Activated T-helper 1 cell treated with Interleukin-2 at 50 U/mL for 16 hours (primary cell): ENCODE results near the gene GPR183.
"Not testable (repeated sequence)": the region's sequence is repeated elsewhere in the genome, so short reads cannot be mapped to it uniquely, and the experiment has no call there.

Experiments used
- DNase-seq: peaks from one replicate; pipeline ENCODE4 v3.0.0-alpha.2; 2020; ENCODE audit warnings: low read depth

Gene GPR183

GRCh38 chr13:99268822-99269221, 38.4 kb downstream of the GPR183 start:
- no peak for DNase-seq

DNA sequence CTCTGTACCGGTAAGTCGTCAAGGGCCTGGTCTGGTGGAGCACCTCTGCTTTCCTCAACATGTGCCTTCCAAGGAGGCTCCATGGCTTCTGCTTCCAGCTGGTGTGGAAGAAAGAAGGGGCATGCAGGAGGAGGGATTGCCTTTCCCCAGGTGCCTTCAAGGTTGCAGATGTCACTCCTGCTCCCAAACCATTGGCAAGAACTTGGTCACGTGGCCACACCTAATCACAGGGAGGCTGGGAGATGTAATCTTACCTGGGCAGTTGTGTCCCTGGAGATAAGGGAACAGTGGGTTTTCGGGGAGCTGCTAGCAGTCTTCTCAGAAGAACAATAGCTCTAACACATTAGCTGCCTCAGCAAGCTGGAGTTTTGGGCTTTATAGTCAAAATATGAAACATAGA, 39.3 kb downstream of the GPR183 start:
- DNase-seq: no peak

- DNase-seq: no peak
Observed at GRCh38 chr13:99266827-99267226, 40.4 kb downstream of the GPR183 start.

- DNase-seq: no peak
Observed at GRCh38 chr13:99265821-99266426, 41.3 kb downstream of the GPR183 start.

DNA sequence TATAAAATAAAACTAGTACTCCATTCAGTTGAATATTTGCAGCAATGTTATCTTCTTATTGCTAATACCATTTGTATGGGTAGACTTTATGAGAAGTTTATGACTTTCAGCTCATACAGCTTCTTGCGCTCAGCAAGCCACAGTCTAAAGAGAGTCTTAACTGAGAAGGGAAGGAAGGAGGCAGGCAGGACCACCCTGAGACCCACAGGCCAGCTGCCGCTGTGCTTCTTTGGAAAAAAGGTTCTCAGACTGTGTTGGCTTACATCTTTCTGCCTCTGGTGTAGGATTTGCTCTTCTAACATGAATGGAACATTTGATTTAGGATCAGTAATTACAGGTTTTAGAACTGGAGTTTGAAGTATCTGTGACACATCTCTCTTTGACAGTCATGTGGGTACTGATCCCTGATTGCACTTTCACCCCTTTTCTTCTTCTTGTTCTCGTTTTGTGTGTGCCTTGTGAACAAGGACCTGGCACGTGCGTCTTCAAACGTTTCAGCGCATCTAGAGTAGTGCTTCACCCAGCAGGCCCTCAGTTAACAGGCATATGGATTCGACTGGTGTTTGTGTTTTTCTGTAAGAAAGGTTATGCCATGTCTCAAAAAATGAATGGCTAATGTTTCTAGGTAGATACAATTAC, 41.9 kb downstream of the GPR183 start:
- DNase-seq: no peak

- no peak for DNase-seq
Observed at GRCh38 chr13:99264051-99264450, 43.1 kb downstream of the GPR183 start.

DNA sequence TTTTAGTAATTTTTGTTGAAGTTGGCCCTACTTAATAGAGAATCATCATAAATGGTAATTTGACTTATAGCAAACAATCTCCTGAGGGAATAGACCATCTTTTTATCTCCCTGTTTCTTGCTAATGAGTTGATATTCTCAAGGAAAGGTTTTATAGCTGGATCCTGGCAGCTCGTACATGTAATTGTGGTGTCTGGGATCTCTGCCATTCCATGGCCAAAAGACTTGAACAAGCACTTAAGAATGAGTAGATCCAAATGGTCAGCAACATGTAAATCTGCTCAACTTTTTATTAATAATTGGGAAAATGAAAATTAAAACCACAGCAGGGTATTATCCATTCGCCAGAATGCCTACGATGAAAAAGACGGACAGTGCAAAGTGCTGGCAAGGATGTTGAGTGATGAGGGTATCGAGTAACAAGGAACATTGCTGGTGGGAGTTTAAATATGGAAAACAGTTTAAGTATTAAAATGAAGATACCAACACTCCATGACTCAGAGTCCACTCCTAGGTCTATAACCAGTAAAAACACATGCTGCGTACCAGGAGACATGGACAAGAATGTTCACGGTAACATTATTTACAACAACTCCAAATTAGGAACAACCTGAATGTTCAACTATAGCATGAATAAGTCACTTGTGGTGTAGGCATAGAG, 43.9 kb downstream of the GPR183 start:
- DNase-seq: no peak

DNA sequence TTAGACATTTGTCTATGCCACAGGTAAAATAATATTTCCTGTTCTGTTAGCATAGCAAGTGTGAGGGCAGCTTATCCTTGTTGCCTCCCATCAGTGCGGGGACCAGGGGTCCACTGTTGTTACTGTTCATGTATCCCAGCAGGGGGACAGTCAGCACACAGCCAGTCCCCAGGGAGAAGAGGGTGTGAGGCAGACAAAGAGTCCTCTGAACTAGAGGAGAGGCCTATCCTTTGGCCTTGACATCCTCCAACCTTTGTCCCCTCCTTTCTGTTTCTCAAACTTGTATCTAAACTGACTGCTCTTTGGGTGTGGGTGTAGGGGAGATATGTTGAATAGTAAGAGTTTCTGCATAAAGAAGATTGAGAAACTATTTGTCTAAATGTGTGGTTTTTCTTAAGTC, 46.1 kb downstream of the GPR183 start:
- DNase-seq: no peak

- DNase-seq: no peak
Observed at GRCh38 chr13:99260216-99260615, 47.0 kb downstream of the GPR183 start.

GRCh38 chr13:99258946-99259345, 48.3 kb downstream of the GPR183 start:
- DNase-seq: no peak

DNA sequence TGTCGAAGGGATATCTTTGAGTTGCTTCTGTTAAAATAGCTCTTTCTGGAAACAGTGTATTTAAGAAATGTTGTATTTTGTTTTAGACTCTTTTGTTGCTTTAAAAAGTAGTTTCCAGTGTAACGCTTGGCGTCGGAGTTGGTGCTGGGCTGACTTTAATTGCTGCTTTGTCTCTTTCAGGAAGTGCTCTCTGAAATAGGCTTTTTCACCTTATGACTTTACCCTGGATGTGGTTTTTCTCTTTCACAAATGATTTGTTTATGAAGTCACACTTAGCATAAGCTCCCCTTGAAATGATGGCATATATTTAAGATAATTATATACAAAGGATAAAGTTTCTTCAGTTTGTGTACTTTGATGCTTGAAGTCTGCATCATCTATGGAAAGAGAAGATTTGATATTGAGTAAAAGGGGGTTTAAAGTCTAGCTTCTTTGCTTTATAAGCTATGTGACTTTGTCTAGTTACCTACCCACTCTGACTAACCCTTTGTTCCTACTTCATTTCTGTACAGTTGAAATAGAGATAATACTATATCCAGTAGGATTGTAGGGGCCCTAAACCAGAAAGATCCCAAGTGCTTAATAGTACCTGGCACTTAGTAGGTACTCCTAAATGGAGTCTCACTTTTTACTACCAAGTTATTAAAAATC, 48.9 kb downstream of the GPR183 start, which contains the start of gene GPR18:
Gene GPR18, minus strand, starts transcription at position 170 of the 651 bp plus-strand sequence. CDS start 2,507 bp downstream, outside the sequence.
- no peak for DNase-seq

GRCh38 chr13:99257291-99257690, 49.9 kb downstream of the GPR183 start:
- DNase-seq: no peak

DNA sequence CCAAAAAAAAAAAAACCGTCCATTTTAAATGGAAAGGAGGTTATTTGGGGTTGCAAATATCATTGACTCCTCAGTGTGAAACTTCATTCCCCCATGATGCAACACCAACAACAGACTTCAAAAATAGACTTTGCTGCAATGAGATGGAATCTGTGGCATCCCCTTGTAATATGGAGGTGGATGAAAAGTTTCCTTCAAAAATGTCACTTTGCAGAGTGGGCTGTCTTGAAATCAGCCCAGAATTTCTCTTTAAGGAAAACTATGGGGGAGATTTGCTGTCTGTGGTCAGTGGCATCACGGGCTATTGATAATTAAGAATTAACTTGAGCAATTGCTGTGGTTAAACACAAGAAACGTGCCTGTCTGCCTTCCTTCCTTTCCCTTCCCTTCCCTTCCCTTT, 50.5 kb downstream of the GPR183 start:
- DNase-seq: no peak

DNA sequence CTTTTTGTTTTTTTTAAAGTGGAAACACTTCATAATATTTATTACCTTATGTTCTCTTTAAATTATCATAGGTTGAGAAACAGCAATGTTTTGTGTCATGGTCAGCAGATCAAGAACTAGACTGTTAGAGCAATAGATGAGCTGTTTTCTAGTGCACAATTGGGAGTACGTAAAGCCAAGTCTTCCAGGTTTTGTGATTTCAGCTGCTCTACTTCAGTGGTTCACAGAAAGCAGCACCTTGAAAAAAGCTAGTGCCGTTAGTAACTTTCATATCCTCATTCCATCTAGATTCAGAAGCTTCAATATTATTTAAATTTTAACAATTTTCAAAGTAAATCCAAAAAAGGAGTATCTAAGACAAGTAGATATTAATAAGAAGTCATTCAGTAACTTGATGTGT, 50.9 kb downstream of the GPR183 start:
- DNase-seq: no peak

DNA sequence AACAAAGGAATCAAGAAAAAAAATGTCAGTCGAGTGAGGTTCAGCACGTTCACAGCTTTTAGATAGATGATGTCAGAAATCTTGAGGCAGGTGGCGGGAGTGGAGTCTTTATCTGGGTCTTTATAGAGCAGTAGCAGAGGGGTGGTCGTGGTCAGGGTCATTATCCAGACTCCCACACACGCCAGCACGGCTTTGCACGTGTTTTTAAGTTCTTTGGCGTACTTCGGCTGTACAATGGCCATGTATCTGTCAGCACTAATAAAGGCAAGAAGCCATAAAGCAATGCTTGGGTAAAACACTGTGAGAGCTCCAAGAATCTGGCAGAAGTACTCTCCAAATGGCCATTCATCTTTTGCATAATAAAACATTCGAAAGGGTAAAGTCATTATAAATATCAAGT, 51.9 kb downstream of the GPR183 start:
- no peak for DNase-seq

- no peak for DNase-seq
Observed at GRCh38 chr13:99254830-99255229, 52.4 kb downstream of the GPR183 start.

DNA sequence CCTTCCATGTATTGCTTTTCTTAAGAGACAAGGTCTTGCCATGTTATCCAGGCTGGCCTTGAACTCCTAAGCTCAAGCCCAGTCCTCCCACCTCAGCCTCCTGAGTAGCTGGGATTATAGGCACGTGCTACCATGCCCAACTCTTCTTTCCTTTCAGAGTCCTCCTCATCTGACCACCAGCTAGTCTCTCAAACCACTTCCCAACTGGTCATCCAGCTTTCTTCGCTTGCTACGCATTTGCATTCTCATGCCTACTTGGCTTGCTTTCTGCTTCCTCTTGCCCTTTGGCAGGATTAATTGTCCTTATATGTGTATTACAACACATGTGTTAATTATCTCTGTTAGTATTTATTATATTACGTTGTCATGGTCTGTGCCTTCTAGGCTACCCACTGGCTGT, 55.3 kb downstream of the GPR183 start:
- no peak for DNase-seq

GRCh38 chr13:99250982-99251825, 56.0 kb downstream of the GPR183 start:
- DNase-seq: no peak

DNA sequence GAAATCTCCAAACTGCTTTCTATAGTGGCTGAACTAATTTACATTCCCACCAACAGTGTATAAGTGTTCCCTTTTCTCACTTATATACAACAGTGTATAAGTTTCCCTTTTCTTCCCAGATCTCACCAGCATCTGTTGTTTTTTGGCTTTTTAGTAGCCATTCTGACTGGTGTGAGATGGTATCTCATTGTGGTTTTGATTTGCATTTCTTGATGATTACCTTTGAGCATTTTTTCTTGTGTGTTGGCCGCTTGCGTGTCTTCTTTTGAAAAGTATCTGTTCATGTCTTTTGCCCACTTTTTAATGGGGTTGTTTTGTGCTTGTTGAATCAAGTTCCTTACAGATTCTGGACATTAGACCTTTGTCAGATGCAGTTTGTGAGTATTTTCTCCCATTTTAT, 57.6 kb downstream of the GPR183 start:
- DNase-seq: not testable (repeated sequence)

GRCh38 chr13:99249178-99249577, 58.0 kb downstream of the GPR183 start:
- not testable (repeated sequence) for DNase-seq

- DNase-seq: no peak
Observed at GRCh38 chr13:99246100-99246499, 61.1 kb downstream of the GPR183 start.
